DOHH2 (cell line): Measurements from ENCODE around the gene CNTNAP2.

Experiments used
- EZH2phosphoT487 ChIP-seq: fragments of 200-600 bp; sonication (generic); IDR thresholded peaks from 2 replicates; pipeline ENCODE4 v1.6.1; 2017; ENCODE audit warnings: borderline replicate concordance, mild to moderate bottlenecking, antibody characterized with exemption, low read length, moderate library complexity, mixed read lengths
- TF ChIP-seq, protein P1 (sequence below): fragments of 200-600 bp; sonication (generic); IDR thresholded peaks from one replicate; pipeline ENCODE4 v1.5.1; 2014; ENCODE audit warnings: antibody characterized with exemption, mild to moderate bottlenecking, low read depth, low read length; ENCODE audit not compliant: poor library complexity, severe bottlenecking

DNA sequence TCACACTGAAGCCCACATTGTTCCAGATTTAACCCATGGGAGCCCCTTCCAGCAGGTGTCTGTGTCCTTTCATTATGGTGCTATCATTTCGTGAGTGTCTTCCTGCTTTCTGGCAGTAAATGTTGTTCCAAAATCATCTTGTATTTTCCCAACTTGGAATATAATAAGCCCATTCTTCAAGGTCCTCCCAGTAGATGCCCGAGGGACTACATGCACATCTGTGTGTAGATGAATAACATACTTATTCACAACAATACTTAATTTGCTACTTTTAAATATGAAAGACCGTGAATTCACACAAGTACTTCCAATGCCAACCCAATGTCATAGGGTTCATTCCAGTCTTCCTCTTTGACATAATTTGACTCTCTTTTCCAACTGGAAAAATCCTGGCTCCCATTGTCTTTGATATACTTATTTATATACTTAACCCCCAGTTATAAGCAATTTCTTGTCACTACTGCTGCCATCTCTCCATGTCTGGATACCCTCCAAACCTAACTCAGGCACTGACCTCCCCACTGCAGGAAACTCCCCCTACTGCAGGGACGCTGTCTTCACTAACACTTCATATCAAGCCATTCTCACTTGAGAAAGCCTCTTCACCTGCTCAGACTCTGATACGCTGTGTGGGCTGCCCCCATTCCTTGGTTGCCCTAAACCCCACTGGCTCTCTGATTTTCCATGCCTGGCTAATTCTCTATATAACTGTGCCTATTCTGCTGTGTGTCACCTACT lies 1119.2 kb downstream of the CNTNAP2 start:
- TF ChIP-seq, protein P1, sequence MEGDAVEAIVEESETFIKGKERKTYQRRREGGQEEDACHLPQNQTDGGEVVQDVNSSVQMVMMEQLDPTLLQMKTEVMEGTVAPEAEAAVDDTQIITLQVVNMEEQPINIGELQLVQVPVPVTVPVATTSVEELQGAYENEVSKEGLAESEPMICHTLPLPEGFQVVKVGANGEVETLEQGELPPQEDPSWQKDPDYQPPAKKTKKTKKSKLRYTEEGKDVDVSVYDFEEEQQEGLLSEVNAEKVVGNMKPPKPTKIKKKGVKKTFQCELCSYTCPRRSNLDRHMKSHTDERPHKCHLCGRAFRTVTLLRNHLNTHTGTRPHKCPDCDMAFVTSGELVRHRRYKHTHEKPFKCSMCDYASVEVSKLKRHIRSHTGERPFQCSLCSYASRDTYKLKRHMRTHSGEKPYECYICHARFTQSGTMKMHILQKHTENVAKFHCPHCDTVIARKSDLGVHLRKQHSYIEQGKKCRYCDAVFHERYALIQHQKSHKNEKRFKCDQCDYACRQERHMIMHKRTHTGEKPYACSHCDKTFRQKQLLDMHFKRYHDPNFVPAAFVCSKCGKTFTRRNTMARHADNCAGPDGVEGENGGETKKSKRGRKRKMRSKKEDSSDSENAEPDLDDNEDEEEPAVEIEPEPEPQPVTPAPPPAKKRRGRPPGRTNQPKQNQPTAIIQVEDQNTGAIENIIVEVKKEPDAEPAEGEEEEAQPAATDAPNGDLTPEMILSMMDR, result no peak
- TF ChIP-seq EZH2phosphoT487, result no peak
